ENCODE measurements around the gene RGS1. TPM values are rescaled to one million over a fixed set of nuclear protein-coding genes. Genes with fewer than 3 reads are reported as not detected.

Gene RGS1
- total and polyA plus RNA-seq, 9 of the 15 experiments (the other 6 are each of a cell fraction or from before 2014, with no cell fraction given), result not detected

GRCh38 chr1:192584866-192585265 is 9.3 kb downstream of the RGS1 start:
- Histone ChIP-seq H3K79me2 (ENCODE audit: control insufficient read depth, insufficient read depth, low read length) (no peaks in the 10 kb centered on the region), H3K27ac (ENCODE audit: extremely low read depth, low read depth, low read length) (no peak overlapping the region), H3K36me3 (ENCODE audit: control insufficient read depth, insufficient read depth, low read length) (no peaks in the 10 kb centered on the region), H3K9me1 (ENCODE audit: control insufficient read depth, insufficient read depth, low read length) (no peaks in the 10 kb centered on the region), H3K4me1 (replicated peaks in 1 of 2; ENCODE audit: control insufficient read depth in 2 of 2, insufficient read depth in 2 of 2, low read length in 2 of 2) (no peaks in the 10 kb centered on the region), H4K20me1 (replicated peaks; ENCODE audit: control insufficient read depth, insufficient read depth, low read length) (no peaks in the 10 kb centered on the region), H3K9me3 (replicated peaks; ENCODE audit: control insufficient read depth, insufficient read depth, low read depth, low read length) (no peaks in the 10 kb centered on the region), H3K9ac (ENCODE audit: insufficient read depth in 1 of 2, low read depth in 2 of 2, low read length in 2 of 2) (no peak overlapping the region), H2AFZ (ENCODE audit: low read depth, low read length) (no peak overlapping the region), H3K4me2 (ENCODE audit: insufficient read depth, low read length) (no peak overlapping the region), H3K4me3 (no peak overlapping the region), H3K27me3 (ENCODE audit: control insufficient read depth in 2 of 2, insufficient read depth in 2 of 2, low read length in 2 of 2) (no peaks in the 10 kb centered on the region)
- TF ChIP-seq SLC30A9 (CRISPR knock-in tag; IDR thresholded peaks at IDR 0.05), result no peak
- POLR2A ChIA-PET, result no interaction called here
- in situ Hi-C loops (cut with MboI), result no loop called here
- 0% methylated on average over 1 of the region's 1 CpG for WGBS (ENCODE audit: insufficient coverage, low coverage, missing lambda C conversion rate)
- intact Hi-C loops (cut with micrococcal nuclease), result no loop called here
- no peak for DNase-seq (ENCODE audit: extremely low read depth in 1 of 4, low spot score in 3 of 4)
- CTCF ChIA-PET (ENCODE audit: low intra/inter-chr PET ratio), result no interaction called here
- FAIRE-seq, result no peak
- no peak for ATAC-seq
- no TSS peak for BruUV-seq (replicated peaks)

DNA sequence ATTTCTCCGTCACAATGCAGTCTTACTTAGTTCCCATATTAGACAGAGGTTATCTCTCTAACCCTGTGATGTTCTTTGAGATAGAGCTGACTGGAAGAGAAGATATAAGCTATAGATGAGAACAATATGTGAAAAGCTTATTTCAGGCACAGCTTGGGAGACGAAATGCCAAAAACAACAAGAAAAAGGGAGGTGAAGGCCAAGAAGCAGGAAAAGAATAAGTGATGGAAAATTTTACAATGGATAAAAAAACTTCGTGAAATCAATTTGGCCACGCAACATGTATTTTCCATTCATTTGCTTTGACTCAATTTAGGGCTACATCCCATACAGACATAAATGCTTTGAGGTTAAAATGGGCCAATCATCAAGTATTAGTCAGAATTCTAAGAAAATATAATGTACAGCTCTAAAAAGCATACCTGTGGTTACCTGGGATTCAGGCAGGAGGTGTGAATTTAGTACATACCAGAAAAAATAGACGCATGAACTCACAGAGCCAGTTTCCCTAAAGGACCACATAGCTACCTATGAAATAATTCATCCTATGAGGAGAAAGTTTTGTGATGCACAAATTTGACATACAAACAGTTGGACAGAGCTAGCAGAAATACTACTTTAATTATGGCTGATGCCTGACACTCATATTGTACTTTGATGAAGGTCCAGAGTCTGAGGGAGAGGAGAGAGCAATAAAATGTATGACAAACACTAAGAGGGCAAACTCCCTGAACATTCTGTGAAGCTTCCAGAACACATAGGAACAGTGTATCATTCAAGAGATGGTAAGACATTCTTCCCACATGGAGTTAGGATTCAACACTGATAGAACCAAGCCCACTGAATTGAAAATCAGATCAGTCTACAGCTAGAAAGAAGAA is 12.1 kb downstream of the RGS1 start:
- DNase-seq (ENCODE audit: extremely low read depth in 1 of 4, low spot score in 3 of 4), result no peak
- no peak overlapping the region for H3K9ac ChIP-seq (ENCODE audit: insufficient read depth in 1 of 2, low read depth in 2 of 2, low read length in 2 of 2)
- in situ Hi-C loops (cut with MboI) (no loop called here), intact Hi-C loops (cut with micrococcal nuclease) (no loop called here)
- POLR2A ChIA-PET, result no interaction called here
- WGBS (ENCODE audit: insufficient coverage, low coverage, missing lambda C conversion rate), result 0% methylated on average over 5 of the region's 5 CpGs
- H3K27ac ChIP-seq (ENCODE audit: extremely low read depth, low read depth, low read length), result no peak overlapping the region
- no peaks in the 10 kb centered on the region for H3K9me1 ChIP-seq (ENCODE audit: control insufficient read depth, insufficient read depth, low read length)
- H3K4me2 ChIP-seq (ENCODE audit: insufficient read depth, low read length), result no peak overlapping the region
- H3K4me1 ChIP-seq (replicated peaks in 1 of 2; ENCODE audit: control insufficient read depth in 2 of 2, insufficient read depth in 2 of 2, low read length in 2 of 2), result no peaks in the 10 kb centered on the region
- H2AFZ ChIP-seq (ENCODE audit: low read depth, low read length), result no peak overlapping the region
- H3K27me3 ChIP-seq (ENCODE audit: control insufficient read depth in 2 of 2, insufficient read depth in 2 of 2, low read length in 2 of 2), result no peaks in the 10 kb centered on the region
- no peaks in the 10 kb centered on the region for H3K36me3 ChIP-seq (ENCODE audit: control insufficient read depth, insufficient read depth, low read length)
- no peaks in the 10 kb centered on the region for H3K9me3 ChIP-seq (replicated peaks; ENCODE audit: control insufficient read depth, insufficient read depth, low read depth, low read length)
- H4K20me1 ChIP-seq (replicated peaks; ENCODE audit: control insufficient read depth, insufficient read depth, low read length), result no peaks in the 10 kb centered on the region
- BruUV-seq (replicated peaks), result no TSS peak
- FAIRE-seq, result no peak
- CTCF ChIA-PET (ENCODE audit: low intra/inter-chr PET ratio), result interaction anchor here (0.7 kb wide), 1 partner anchor 1330 kb away, joined by 3 read pairs; no protein-coding TSS in a partner anchor
- ATAC-seq, result no peak
- H3K79me2 ChIP-seq (ENCODE audit: control insufficient read depth, insufficient read depth, low read length), result no peaks in the 10 kb centered on the region
- no peak overlapping the region for H3K4me3 ChIP-seq
- TF ChIP-seq ETV1 (tag; conservative IDR thresholded peaks at IDR 0.05; ENCODE audit: low read depth) (no peak), ZNF507 (tag; conservative IDR thresholded peaks at IDR 0.05) (no peak), MTA1 (IDR thresholded peaks at IDR 0.05; ENCODE audit: borderline replicate concordance) (no peak), ZSCAN29 (IDR thresholded peaks at IDR 0.05) (no peak), ASH1L (IDR thresholded peaks at IDR 0.05; ENCODE audit: borderline replicate concordance, low read depth, partially characterized antibody) (no peak), PRMT5 (CRISPR knock-in tag; IDR thresholded peaks at IDR 0.05) (no peak), KDM4B (IDR thresholded peaks at IDR 0.05; ENCODE audit: borderline replicate concordance in 2 of 2, low read depth in 1 of 2) (no peak), ZFPM2 (CRISPR knock-in tag; IDR thresholded peaks at IDR 0.05) (no peak), MCM7 (IDR thresholded peaks at IDR 0.05) (no peak), SETDB1 (IDR thresholded peaks at IDR 0.05; ENCODE audit: low read length) (no peak)
- TF ChIP-seq, protein P1, sequence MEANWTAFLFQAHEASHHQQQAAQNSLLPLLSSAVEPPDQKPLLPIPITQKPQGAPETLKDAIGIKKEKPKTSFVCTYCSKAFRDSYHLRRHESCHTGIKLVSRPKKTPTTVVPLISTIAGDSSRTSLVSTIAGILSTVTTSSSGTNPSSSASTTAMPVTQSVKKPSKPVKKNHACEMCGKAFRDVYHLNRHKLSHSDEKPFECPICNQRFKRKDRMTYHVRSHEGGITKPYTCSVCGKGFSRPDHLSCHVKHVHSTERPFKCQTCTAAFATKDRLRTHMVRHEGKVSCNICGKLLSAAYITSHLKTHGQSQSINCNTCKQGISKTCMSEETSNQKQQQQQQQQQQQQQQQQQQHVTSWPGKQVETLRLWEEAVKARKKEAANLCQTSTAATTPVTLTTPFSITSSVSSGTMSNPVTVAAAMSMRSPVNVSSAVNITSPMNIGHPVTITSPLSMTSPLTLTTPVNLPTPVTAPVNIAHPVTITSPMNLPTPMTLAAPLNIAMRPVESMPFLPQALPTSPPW (CRISPR knock-in tag; IDR thresholded peaks at IDR 0.05), result no peak

Data from K562 (cell line).